ENCODE measurements around the gene SP140.

GRCh38 chr2:230205721-230206120, 19.8 kb upstream of the SP140 start:
- TF ChIP-seq GATAD2A (CRISPR knock-in tag; IDR thresholded peaks at IDR 0.05) (no peak), PHF8 (CRISPR knock-in tag; IDR thresholded peaks at IDR 0.05) (no peak), CBX2 (IDR thresholded peaks at IDR 0.05; ENCODE audit: low read depth, low read length) (no peak), CBX2 (CRISPR knock-in tag; IDR thresholded peaks at IDR 0.05; ENCODE audit: low read depth) (no peak)
